HG02571 (cell line): ENCODE results near the gene HPRT1.
"Not testable (repeated sequence)": the region's sequence is repeated elsewhere in the genome, so short reads cannot be mapped to it uniquely, and the experiment has no call there.

Source experiments
- ATAC-seq: cut with Tn5 transposase; IDR thresholded peaks from one replicate; pipeline ENCODE4 v1.9.1; 2021; ENCODE audit warnings: mild to moderate bottlenecking, moderate library complexity; ENCODE audit not compliant: unreplicated experiment

The HPRT1 gene

GRCh38 chrX:134460005-134460861 is at the start of gene HPRT1:
HPRT1 (plus strand) TSS chrX:134460165; CDS start chrX:134460312, 147 bp downstream.
- ATAC-seq, result peak; percentile 87

DNA sequence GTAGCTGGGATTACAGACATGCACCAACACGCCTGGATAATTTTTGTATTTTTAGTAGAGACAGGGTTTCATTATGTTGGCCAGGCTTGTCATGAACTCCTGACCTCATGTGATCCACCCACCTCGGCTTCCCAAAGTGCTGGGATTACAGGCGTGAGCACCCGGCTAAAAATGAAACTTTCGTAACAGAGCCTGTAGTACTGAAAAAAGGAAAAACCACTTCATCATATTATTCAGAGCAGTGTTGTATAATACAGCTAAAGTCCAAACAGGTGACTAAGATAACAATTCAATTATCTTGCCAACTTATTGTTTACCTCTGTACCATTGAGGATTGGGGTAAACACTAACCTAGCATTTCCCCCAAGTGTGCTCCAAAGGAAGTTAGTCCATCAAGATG is 43.9 kb upstream of the HPRT1 start:
- ATAC-seq, result no peak

GRCh38 chrX:134418317-134419113 is 41.5 kb upstream of the HPRT1 start:
- ATAC-seq, result no peak

GRCh38 chrX:134419784-134420183 is 40.2 kb upstream of the HPRT1 start:
- no peak for ATAC-seq

GRCh38 chrX:134423606-134424005 is 36.4 kb upstream of the HPRT1 start:
- no peak for ATAC-seq

GRCh38 chrX:134426281-134426680 is 33.7 kb upstream of the HPRT1 start:
- no peak for ATAC-seq

DNA sequence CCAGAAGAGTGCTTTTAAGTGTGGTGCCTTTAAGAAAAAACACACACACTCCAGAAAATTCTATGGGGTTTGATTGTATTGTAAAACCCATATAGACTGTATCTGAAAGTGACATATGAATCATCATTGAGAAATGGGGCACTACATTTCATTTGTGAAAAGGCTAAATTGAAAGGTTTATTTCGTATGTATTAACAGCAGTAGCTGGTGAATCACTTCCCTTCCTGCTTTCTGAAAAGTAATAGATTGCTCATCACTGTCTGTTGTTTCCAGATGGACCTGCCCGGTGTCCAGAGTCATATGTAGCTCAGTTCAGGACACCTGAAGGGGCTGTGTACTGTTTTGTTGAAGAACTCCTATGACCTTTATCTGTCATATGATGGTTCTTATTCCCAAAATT is 28.1 kb upstream of the HPRT1 start:
- no peak for ATAC-seq

- no peak for ATAC-seq
Observed at GRCh38 chrX:134435894-134436293, 24.1 kb upstream of the HPRT1 start.

DNA sequence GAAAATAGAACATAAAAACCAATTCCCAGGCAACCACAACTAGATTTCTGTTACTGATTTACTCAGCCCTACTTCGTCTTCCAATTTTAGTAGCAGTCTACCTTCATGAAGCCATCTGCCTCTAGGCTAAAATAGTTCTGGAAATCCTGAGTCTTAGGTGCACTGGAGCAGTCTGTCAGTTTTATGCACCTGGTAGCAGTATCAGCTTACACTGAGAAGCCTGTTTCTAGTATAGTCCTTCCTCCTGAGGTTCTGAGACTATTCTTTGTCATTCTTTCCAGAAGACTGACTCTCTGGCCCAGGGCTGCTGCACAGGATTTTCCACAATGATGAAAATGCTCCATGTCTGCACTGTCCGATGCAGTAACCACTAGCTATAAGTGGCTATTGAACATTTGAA is 16.9 kb upstream of the HPRT1 start:
- ATAC-seq, result peak; percentile 64

DNA sequence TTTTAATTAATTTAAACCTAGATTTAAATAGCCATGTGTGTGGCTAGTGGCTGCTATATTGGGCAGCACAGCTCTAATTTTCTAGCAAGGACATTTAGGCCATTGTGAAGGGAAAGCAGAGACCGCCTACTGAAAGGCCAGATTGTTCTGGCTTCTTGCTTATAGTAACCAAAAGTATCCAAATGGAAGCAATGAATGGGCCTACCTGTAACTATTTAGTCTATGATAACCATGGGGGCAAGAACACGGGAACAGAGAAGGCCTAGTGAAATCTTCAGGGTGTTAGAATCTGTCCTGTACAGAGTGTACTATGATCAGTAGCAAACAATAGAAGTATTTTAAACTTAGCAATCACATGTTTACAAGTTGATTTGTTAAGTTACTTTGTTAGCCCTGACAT is 16.5 kb upstream of the HPRT1 start:
- no peak for ATAC-seq

DNA sequence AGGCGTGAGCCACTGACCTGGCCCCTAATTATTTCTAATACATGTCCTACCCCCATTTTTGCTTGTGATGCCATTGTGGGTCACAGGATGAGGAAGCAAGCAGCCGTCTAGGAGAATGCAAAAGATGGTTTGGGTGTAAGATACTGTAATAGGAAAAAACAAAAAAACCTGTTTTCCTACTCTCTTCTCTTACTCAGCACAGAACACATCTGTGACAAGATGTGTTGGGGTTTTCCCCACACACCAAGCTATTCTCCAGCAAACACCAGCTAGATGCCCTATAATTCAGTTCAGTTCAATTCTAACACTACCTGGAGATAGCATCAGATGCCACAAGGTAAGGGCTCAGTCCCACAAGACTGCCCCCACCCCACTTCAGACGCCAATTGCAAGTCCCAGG is 15.3 kb upstream of the HPRT1 start:
- ATAC-seq, result no peak

DNA sequence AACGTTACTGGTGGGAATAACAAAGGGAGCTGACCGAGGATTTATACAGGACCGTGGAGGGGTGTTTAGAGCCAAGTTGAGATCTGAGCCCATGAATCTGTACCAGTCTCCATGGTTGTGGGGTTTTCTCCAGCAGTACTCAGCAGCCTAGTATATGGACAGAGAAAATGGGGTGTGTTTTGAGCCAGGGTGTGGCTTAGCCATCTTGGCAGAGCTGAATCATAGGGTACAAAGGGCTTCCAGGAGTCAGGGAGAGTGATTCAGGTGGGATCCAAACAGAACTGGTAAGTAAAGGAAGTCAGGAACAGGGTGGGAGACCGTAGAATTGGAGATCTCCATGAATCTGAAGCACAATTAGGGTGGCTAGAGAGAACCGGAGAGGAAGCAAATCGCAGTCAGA is 7.4 kb upstream of the HPRT1 start:
- no peak for ATAC-seq

GRCh38 chrX:134453631-134454030 is 6.3 kb upstream of the HPRT1 start:
- ATAC-seq, result no peak

DNA sequence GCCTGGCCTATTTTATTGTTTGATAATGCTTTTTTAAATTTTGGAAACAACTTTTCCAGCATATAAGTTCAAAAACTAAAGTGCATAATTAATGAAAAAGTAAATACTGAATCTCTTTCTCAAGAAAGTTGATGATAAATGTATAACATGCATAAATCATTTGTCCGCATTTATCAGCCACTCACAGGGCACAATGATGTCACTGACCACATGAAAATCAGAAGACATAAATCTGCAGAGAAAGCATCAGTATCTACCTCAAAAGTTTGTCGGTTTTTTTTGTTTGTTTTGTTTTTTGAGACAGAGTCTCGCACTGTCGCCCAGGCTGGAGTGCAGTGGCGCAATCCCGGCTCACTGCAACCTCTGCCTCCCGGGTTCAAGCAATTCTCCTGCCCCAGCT is 5.5 kb upstream of the HPRT1 start:
- no peak for ATAC-seq

GRCh38 chrX:134457708-134458107 is 2.3 kb upstream of the HPRT1 start:
- no peak for ATAC-seq

- ATAC-seq, result peak; percentile 5
Observed at GRCh38 chrX:134459683-134460004, 321 bp upstream of the HPRT1 start.

DNA sequence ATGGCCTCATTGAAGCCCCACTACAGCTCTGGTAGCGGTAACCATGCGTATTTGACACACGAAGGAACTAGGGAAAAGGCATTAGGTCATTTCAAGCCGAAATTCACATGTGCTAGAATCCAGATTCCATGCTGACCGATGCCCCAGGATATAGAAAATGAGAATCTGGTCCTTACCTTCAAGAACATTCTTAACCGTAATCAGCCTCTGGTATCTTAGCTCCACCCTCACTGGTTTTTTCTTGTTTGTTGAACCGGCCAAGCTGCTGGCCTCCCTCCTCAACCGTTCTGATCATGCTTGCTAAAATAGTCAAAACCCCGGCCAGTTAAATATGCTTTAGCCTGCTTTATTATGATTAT is 876 bp downstream of the HPRT1 start:
- ATAC-seq, result no peak

DNA sequence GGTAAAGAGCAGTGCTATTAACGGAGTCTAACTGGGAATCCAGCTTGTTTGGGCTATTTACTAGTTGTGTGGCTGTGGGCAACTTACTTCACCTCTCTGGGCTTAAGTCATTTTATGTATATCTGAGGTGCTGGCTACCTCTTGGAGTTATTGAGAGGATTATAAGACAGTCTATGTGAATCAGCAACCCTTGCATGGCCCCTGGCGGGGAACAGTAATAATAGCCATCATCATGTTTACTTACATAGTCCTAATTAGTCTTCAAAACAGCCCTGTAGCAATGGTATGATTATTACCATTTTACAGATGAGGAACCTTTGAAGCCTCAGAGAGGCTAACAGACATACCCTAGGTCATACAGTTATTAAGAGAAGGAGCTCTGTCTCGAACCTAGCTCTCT is 1.5 kb downstream of the HPRT1 start:
- ATAC-seq, result no peak

DNA sequence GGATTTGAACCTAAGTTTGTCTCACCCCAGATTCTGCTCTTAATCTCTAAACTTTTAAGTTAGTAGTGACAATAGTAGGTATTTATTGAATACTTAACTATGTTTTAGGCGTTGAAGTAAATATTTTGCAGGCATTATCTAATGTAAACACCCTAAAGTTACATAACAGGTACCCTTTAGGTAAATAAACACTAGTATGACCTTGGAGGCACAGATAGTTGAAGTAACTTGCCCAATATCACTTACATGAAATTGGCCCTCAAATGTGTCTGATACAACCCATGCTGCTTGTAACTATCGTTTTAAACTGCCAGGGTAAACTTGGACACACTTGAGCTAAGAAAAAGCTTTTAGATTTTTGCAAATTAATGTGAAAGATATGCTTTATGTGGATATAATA is 3.0 kb downstream of the HPRT1 start:
- no peak for ATAC-seq

DNA sequence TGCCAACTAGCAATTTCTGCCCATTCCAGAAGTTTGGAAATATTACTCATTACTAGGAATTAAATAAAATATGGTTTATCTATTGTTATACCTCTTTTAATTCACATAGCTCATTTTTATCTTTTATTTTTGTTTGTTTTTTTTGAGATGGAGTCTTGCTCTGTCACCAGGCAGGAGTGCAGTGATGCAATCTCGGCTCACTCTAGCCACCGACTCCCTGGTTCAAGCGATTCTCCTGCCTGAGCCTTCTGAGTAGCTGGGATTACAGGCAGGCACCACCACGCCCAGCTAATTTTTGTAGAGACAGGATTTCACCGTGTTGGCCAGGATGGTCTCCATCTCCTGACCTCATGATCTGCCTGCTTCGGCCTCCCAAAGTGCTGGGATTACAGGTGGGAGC is 4.5 kb downstream of the HPRT1 start:
- ATAC-seq, result not testable (repeated sequence)

DNA sequence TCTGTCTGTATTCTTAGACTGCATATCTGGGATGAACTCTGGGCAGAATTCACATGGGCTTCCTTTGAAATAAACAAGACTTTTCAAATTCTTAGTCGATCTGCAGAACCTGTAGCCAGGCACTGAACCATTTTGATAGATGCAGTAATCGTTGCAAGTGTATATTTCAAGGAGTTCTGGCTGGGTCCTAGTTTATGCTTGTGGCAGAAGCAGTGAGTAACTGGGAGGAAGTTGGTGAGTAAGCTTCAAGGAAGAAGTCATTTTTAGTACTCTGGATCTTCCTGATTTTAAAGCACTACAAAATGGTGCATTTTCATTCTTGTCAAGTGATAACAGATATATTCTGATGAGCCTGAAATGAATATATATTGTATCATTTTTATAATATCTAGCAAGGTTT is 9.5 kb downstream of the HPRT1 start:
- ATAC-seq, result no peak

DNA sequence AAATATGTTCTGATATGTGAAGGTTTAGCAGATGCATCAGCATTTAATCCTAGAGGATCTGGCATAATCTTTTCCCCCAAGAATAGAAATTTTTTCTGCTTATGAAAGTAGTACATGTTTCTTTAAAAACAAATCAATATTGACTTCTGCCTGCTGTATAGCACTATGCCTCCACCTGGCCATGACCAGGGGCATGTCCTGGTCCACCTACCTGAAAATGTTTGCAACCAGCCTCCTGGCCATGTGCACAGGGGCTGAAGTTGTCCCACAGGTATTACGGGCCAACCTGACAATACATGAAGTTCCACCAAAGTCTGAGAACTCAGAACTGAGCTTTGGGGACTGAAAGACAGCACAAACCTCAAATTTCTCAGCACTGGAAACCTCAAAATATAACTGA is 10.0 kb downstream of the HPRT1 start:
- ATAC-seq, result no peak
